ENCODE results near the gene C10orf62. TPM values are rescaled to one million over a fixed set of nuclear protein-coding genes. Genes with fewer than 3 reads are reported as not detected.

The C10orf62 gene
- total and polyA plus RNA-seq, 2 donors (not counting 3 experiments of a cell fraction or from before 2014, with no cell fraction given), result not detected

- TF ChIP-seq POLR2AphosphoS5 (IDR thresholded peaks at IDR 0.05; ENCODE audit: insufficient read depth, low read depth, low read length), result no peak
- no peak for TF ChIP-seq POLR2A (IDR thresholded peaks at IDR 0.05; ENCODE audit: low read depth, low read length)
- TF ChIP-seq FOS (IDR thresholded peaks at IDR 0.05; ENCODE audit: borderline replicate concordance, insufficient read depth, low read length), result no peak
- no peak for TF ChIP-seq MAX (IDR thresholded peaks at IDR 0.05; ENCODE audit: insufficient read depth, insufficient read length)
- no peak for TF ChIP-seq MYC (IDR thresholded peaks at IDR 0.05; ENCODE audit: low read depth, low read length)
- TF ChIP-seq JUN (IDR thresholded peaks at IDR 0.05; ENCODE audit: borderline replicate concordance, insufficient read depth, insufficient read length, low read depth), result no peak
- no peak for TF ChIP-seq CTCF (IDR thresholded peaks at IDR 0.05; ENCODE audit: extremely low read depth in 1 of 2, insufficient read depth in 1 of 2, low read depth in 1 of 2, low read length in 2 of 2)
- TF ChIP-seq GATA2 (IDR thresholded peaks at IDR 0.05; ENCODE audit: insufficient read depth, insufficient read length, low read depth, low read length), result no peak
- no peak for TF ChIP-seq EZH2 (IDR thresholded peaks at IDR 0.05; ENCODE audit: borderline replicate concordance, low read depth, low read length, severe bottlenecking)
- Histone ChIP-seq H3K27ac (ENCODE audit: insufficient read depth, low read depth, low read length) (no peak overlapping the region), H3K36me3 (ENCODE audit: control insufficient read depth in 2 of 2, extremely low read depth in 1 of 2, insufficient read depth in 2 of 2, low read length in 2 of 2) (peaks cover 0 to 2% of the 10 kb centered on the region in 2 experiments), H3K9ac (replicated peaks; ENCODE audit: extremely low read depth, insufficient read depth, low read length) (no peak overlapping the region), H3K27me3 (ENCODE audit: control insufficient read depth in 2 of 2, insufficient read depth in 2 of 2, low read length in 2 of 2) (no peaks in the 10 kb centered on the region), H3K9me1 (replicated peaks; ENCODE audit: control insufficient read depth, extremely low read depth, insufficient read depth, low read length) (no peaks in the 10 kb centered on the region), H3K4me2 (ENCODE audit: insufficient read depth, low read length) (no peak overlapping the region), H3K4me3 (replicated peaks in 1 of 3; ENCODE audit: insufficient read depth in 1 of 3, low read depth in 1 of 3, low read length in 3 of 3) (no peak overlapping the region), H3K79me2 (ENCODE audit: control insufficient read depth, insufficient read depth, low read length) (no peaks in the 10 kb centered on the region), H2AFZ (ENCODE audit: low read depth, low read length) (no peak overlapping the region), H4K20me1 (replicated peaks; ENCODE audit: control insufficient read depth, extremely low read depth, insufficient read depth, low read length) (no peaks in the 10 kb centered on the region), H3K4me1 (ENCODE audit: control insufficient read depth, extremely low read depth, insufficient read depth, low read length) (peaks cover 19% of the 10 kb centered on the region), H3K9me3 (replicated peaks; ENCODE audit: control insufficient read depth, insufficient read depth, low read length) (no peaks in the 10 kb centered on the region)
- dilution Hi-C loops (cut with MboI; ENCODE audit: extremely low pct_ligation_motif_present, low sequenced_read_pairs) (no loop called here), intact Hi-C loops (cut with micrococcal nuclease) (no loop called here)
- POLR2A ChIA-PET, result no interaction called here
- no peak for DNase-seq (ENCODE audit: low read depth, low spot score)
- CTCF ChIA-PET, result interaction anchor here (6.6 kb wide), 1 partner anchor 15 kb away, joined by 159 read pairs; no protein-coding TSS in a partner anchor
- no peak for FAIRE-seq
- BruUV-seq (replicated peaks), result no TSS peak
Observed at GRCh38 chr10:97548828-97549455, 40.6 kb upstream of the C10orf62 start.

Measured in endothelial cell of umbilical vein (primary cell).